ENCODE data around the gene SLC38A8. TPM values are rescaled to one million over a fixed set of nuclear protein-coding genes. Genes with fewer than 3 reads are reported as not detected.

The SLC38A8 gene
- total and polyA plus RNA-seq, 2 donors (not counting 1 experiment from before 2014, with no cell fraction given): not detected

DNA sequence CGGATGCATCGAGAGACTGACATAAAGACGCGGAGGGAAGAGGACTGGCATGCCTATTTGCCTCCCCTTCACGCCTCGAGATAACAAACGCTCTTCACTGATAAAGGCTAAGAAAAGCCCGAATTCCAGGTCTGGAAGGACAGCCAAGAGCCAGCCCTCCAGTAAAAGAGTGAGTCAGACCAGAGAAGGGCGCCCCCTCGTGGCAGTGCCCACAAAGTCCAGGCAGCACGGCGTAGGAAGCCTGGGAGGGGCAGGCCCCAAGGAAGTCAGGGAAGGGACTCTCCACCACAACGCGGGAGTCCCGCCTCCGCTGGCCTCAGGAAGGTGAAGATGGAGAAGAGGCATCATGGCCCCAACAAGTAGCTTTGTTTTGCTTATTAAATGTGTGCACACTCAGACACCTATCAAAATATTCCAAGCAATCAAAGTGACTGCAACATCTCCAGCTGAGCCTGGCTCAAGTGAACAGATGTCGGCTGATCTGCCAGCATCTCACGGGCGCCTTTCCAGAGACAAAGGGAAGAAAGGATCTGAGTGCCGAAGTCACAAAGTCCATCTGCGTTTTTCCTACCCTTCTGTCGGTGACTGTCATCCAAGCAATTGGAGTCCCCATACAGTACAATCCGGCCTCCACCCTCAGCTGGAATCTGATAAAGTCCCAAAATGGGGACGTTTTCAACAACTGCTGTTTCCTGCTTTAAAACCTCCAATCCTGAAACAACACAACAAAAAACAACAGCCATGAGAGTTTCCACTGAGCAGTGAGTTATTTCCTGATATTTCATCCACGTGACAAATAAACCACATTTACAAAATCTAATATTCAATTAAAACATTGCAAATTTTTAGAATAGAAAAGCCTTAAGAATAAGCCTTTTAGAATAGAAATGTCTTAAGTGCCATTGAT lies 20.4 kb upstream of the SLC38A8 start:
- H3K27ac Mint-ChIP-seq: no peak overlapping the region
- peak; percentile 24 for ATAC-seq (ENCODE audit: low read depth)

More for the DNA sequence above, 20.4 kb upstream of the SLC38A8 start:
- no peak overlapping the region for H3K4me3 Mint-ChIP-seq
- no peaks in the 10 kb centered on the region for H3K4me1 ChIP-seq (ENCODE audit: control insufficient read depth in 2 of 2, insufficient read depth in 2 of 2, low read length in 2 of 2)
- no peaks in the 10 kb centered on the region for H3K27me3 Mint-ChIP-seq
- intact Hi-C loops (cut with micrococcal nuclease): no loop called here
- no peaks in the 10 kb centered on the region for H4K20me1 ChIP-seq (ENCODE audit: control insufficient read depth, insufficient read depth, low read length, poor library complexity, severe bottlenecking)
- H3K9me3 Mint-ChIP-seq (ENCODE audit: insufficient read depth): no peaks in the 10 kb centered on the region
- H3K9me3 ChIP-seq (ENCODE audit: control extremely low read depth in 1 of 3, control insufficient read depth in 2 of 3, insufficient read depth in 1 of 3, low read length in 2 of 3): no peaks in the 10 kb centered on the region
- POLR2A ChIA-PET: no interaction called here
- no peaks in the 10 kb centered on the region for H3K27me3 ChIP-seq (replicated peaks in 1 of 4; ENCODE audit: control extremely low read depth in 1 of 4, control insufficient read depth in 3 of 4, insufficient read depth in 4 of 4, low read length in 3 of 4)
- peak overlapping the region in 1 of 2 donors; percentile 12 for H3K27ac ChIP-seq (ENCODE audit: low read length in 2 of 2)
- DNase-seq: peak; percentile 61
- no peak overlapping the region for H3K4me2 ChIP-seq (replicated peaks; ENCODE audit: low read depth, low read length, poor library complexity, severe bottlenecking)
- no peak overlapping the region for H2AFZ ChIP-seq (ENCODE audit: insufficient read depth, low read depth, low read length, poor library complexity, severe bottlenecking)
- TF ChIP-seq, protein P1, sequence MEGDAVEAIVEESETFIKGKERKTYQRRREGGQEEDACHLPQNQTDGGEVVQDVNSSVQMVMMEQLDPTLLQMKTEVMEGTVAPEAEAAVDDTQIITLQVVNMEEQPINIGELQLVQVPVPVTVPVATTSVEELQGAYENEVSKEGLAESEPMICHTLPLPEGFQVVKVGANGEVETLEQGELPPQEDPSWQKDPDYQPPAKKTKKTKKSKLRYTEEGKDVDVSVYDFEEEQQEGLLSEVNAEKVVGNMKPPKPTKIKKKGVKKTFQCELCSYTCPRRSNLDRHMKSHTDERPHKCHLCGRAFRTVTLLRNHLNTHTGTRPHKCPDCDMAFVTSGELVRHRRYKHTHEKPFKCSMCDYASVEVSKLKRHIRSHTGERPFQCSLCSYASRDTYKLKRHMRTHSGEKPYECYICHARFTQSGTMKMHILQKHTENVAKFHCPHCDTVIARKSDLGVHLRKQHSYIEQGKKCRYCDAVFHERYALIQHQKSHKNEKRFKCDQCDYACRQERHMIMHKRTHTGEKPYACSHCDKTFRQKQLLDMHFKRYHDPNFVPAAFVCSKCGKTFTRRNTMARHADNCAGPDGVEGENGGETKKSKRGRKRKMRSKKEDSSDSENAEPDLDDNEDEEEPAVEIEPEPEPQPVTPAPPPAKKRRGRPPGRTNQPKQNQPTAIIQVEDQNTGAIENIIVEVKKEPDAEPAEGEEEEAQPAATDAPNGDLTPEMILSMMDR (IDR thresholded peaks at IDR 0.05): peak; percentile 81
- no peak for TF ChIP-seq EZH2 (IDR thresholded peaks at IDR 0.05; ENCODE audit: borderline replicate concordance, insufficient read depth, low read depth, low read length, poor library complexity, severe bottlenecking)
- CTCF ChIA-PET: interaction anchor here (0.6 to 1.6 kb wide), 4 partner anchors 101 to 239 kb away, joined by 3 to 6 read pairs (median 4); partner anchors contain the start of gene TAF1C
- no peaks in the 10 kb centered on the region for H3K4me1 Mint-ChIP-seq
- H3K36me3 ChIP-seq (replicated peaks in 1 of 2; ENCODE audit: control extremely low read depth in 1 of 2, control insufficient read depth in 1 of 2, extremely low read depth in 1 of 2, insufficient read depth in 2 of 2, low read length in 1 of 2): peaks cover 14 to 77% of the 10 kb centered on the region in 2 experiments
- H3K9ac ChIP-seq (ENCODE audit: low read length): no peak overlapping the region
- WGBS (ENCODE audit: insufficient coverage): 80% methylated on average over 23 of the region's 25 CpGs
- no peak overlapping the region for H3K4me3 ChIP-seq (ENCODE audit: control extremely low read depth in 1 of 5, extremely low read depth in 1 of 5, insufficient read depth in 1 of 5, low read depth in 2 of 5, low read length in 4 of 5)
- H3K79me2 ChIP-seq (ENCODE audit: control insufficient read depth, insufficient read depth, low read length): no peaks in the 10 kb centered on the region
